ENCODE results near the gene HLTF.
A peak's percentile ranks its signal among the peaks of the same experiment; 100 is the strongest.
"Not testable (repeated sequence)": the region's sequence is repeated elsewhere in the genome, so short reads cannot be mapped to it uniquely, and the experiment has no call there.

Gene HLTF

GRCh38 chr3:149086232-149086988 is at the start of gene HLTF:
TSS of gene HLTF (minus strand) at chr3:149086533. CDS start at chr3:149086336, 197 bp downstream.
- DNase-seq, result peak; percentile 83 to 90 (median 87)

- no peak for DNase-seq
Observed at GRCh38 chr3:149134575-149134974, 48.2 kb upstream of the HLTF start.

GRCh38 chr3:149131589-149131988 is 45.3 kb upstream of the HLTF start:
- no peak for DNase-seq

GRCh38 chr3:149129326-149130205 is 43.2 kb upstream of the HLTF start, which contains the start of gene HPS3:
TSS of gene HPS3 (plus strand) at chr3:149129638. CDS start at chr3:149129724, 86 bp downstream.
- peak; percentile 62 to 77 (median 72) for DNase-seq

GRCh38 chr3:149128821-149129220 is 42.5 kb upstream of the HLTF start:
- DNase-seq, result no peak

GRCh38 chr3:149122721-149123578 is 36.6 kb upstream of the HLTF start:
- DNase-seq, result no peak

- DNase-seq, result peak in 3 of 6 experiments; percentile 16 to 60 (median 47)
Observed at GRCh38 chr3:149120051-149120972, 34.0 kb upstream of the HLTF start.

GRCh38 chr3:149119466-149119865 is 33.1 kb upstream of the HLTF start:
- no peak for DNase-seq

GRCh38 chr3:149118724-149119123 is 32.4 kb upstream of the HLTF start:
- no peak for DNase-seq

GRCh38 chr3:149115114-149115513 is 28.8 kb upstream of the HLTF start:
- DNase-seq, result no peak

GRCh38 chr3:149114458-149114857 is 28.1 kb upstream of the HLTF start:
- no peak for DNase-seq

GRCh38 chr3:149104484-149104883 is 18.2 kb upstream of the HLTF start:
- no peak for DNase-seq

- DNase-seq, result no peak
Observed at GRCh38 chr3:149101641-149102040, 15.3 kb upstream of the HLTF start.

- no peak for DNase-seq
Observed at GRCh38 chr3:149101154-149101553, 14.8 kb upstream of the HLTF start.

- not testable (repeated sequence) for DNase-seq
Observed at GRCh38 chr3:149097987-149098386, 11.7 kb upstream of the HLTF start.

GRCh38 chr3:149095487-149095886 is 9.2 kb upstream of the HLTF start:
- DNase-seq, result no peak

- no peak for DNase-seq
Observed at GRCh38 chr3:149091983-149092382, 5.7 kb upstream of the HLTF start.

GRCh38 chr3:149090907-149091306 is 4.6 kb upstream of the HLTF start:
- no peak for DNase-seq

GRCh38 chr3:149090461-149090860 is 4.1 kb upstream of the HLTF start:
- no peak for DNase-seq

- no peak for DNase-seq
Observed at GRCh38 chr3:149089395-149089794, 3.1 kb upstream of the HLTF start.

- DNase-seq, result no peak
Observed at GRCh38 chr3:149087208-149087607, 875 bp upstream of the HLTF start.

GRCh38 chr3:149085828-149086231 is 503 bp downstream of the HLTF start:
- DNase-seq, result peak in 3 of 6 experiments; percentile 28 to 61 (median 45)
